Testis (tissue), 2 donors: ENCODE data around the gene MYO1E.

Experiments used
- POLR2A ChIP-seq: fragments of 450-650 bp; IDR thresholded peaks from one replicate; pipeline ENCODE4 v1.6.1; 2017; ENCODE audit warnings: antibody characterized with exemption, mild to moderate bottlenecking, moderate library complexity
- TF ChIP-seq, protein P1 (sequence below), 3 experiments: fragments of 450-650 bp in 2 of 3; fragments of 200-600 bp in 1 of 3; sonication (generic) in 1 of 3; IDR thresholded peaks; one replicate each; pipeline ENCODE4 v1.5.1; 2016 to 2019; ENCODE audit warnings: antibody characterized with exemption in 3 of 3, mild to moderate bottlenecking in 2 of 3, moderate library complexity in 1 of 3

DNA sequence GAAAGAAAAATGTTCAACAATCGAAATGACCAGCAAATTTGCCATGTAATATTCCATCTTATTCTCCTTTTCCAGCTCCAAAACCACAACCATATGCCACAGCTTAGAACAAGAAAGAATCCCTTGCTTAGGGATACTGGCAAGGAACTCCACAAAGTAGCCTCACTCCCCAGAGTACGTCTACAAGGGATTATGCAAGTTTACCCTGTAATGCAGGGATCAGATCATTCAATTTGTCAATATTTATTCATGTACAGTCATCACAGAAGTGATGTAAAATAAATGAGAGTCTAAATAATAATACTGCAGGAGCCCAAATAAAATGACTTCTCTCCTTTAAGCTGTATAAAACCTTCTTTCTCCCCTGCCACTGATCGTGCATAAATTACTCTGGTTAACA is 23.5 kb upstream of the MYO1E start:
- TF ChIP-seq, protein P1, sequence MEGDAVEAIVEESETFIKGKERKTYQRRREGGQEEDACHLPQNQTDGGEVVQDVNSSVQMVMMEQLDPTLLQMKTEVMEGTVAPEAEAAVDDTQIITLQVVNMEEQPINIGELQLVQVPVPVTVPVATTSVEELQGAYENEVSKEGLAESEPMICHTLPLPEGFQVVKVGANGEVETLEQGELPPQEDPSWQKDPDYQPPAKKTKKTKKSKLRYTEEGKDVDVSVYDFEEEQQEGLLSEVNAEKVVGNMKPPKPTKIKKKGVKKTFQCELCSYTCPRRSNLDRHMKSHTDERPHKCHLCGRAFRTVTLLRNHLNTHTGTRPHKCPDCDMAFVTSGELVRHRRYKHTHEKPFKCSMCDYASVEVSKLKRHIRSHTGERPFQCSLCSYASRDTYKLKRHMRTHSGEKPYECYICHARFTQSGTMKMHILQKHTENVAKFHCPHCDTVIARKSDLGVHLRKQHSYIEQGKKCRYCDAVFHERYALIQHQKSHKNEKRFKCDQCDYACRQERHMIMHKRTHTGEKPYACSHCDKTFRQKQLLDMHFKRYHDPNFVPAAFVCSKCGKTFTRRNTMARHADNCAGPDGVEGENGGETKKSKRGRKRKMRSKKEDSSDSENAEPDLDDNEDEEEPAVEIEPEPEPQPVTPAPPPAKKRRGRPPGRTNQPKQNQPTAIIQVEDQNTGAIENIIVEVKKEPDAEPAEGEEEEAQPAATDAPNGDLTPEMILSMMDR (IDR thresholded peaks at IDR 0.05), result no peak
- TF ChIP-seq POLR2A, result no peak
